HepG2 (cell line): ENCODE data around the gene CDC14A. TPM values are rescaled to one million over a fixed set of nuclear protein-coding genes. Genes with fewer than 3 reads are reported as not detected.
A peak's percentile ranks its signal among the peaks of the same experiment; 100 is the strongest.

Experiments used
- ATAC-seq: fragments of 200-7000 bp; cut with Tn5 transposase; 3 replicates; pipeline ENCODE4 v1.9.1; 2020; ENCODE audit warnings: mild to moderate bottlenecking, moderate library complexity
- BruUV-seq: library from RNA; stranded (reverse); fragments of 400-500 nt; replicated peaks from 2 replicates; lab custom pipeline; 2021; lab: Mats Ljungman, UMichigan
- CTCF ChIA-PET: fragments of 300-600 bp; formaldehyde crosslinking; extraction: SDS; loops from one replicate; lab custom pipeline; 2021; ENCODE audit warnings: low total read pairs, inconsistent platforms, low intra/inter-chr PET ratio; lab: Yijun Ruan, JAX
- POLR2A ChIA-PET: fragments of 350-600 bp; sonication (Branson Sonifier 250); formaldehyde crosslinking; loops from one replicate; lab custom pipeline; 2020; ENCODE audit warnings: antibody characterized with exemption, inconsistent platforms; lab: Yijun Ruan, JAX
- DNase-seq: peaks from one replicate; pipeline ENCODE4 v3.0.0-alpha.2; 2015; ENCODE audit warnings: low spot score
- FAIRE-seq: peaks from 3 replicates; lab custom pipeline; 2011; peaks lifted over from hg19 to GRCh38; lab: Jason Lieb, UNC
- H2AFZ ChIP-seq: one replicate; pipeline ENCODE4 v1.6.1; 2011; ENCODE audit warnings: low read length, inconsistent platforms
- H3K27ac ChIP-seq: fragments of 300-600 bp; 3 replicates; pipeline ENCODE4 v1.8.0; 2011; ENCODE audit warnings: mixed run types, mild to moderate bottlenecking, mixed read lengths, low read length, inconsistent platforms; ENCODE audit not compliant: insufficient read depth; ENCODE audit errors: extremely low read length
- H3K27me3 ChIP-seq, 2 experiments: fragments of 200-600 bp in 1 of 2; 2 replicates in 1 of 2; 3 replicates in 1 of 2; pipeline versions ENCODE4 v1.6.0 to v1.8.0; 2011; ENCODE audit warnings: low read length in 2 of 2, mild to moderate bottlenecking in 2 of 2, moderate library complexity in 2 of 2, inconsistent platforms in 1 of 2; ENCODE audit not compliant: insufficient read depth in 2 of 2, control insufficient read depth in 1 of 2
- H3K36me3 ChIP-seq, 2 experiments: fragments of 200-600 bp in 1 of 2; replicated peaks in 1 of 2; 2 replicates in 1 of 2; 3 replicates in 1 of 2; pipeline versions ENCODE4 v1.5.1 to v1.8.0; 2011; ENCODE audit warnings: low read length in 2 of 2, inconsistent platforms in 1 of 2; ENCODE audit not compliant: insufficient read depth in 2 of 2, control insufficient read depth in 1 of 2
- H3K4me1 ChIP-seq: 2 replicates; pipeline ENCODE4 v1.5.1; 2012; ENCODE audit warnings: low read length, inconsistent platforms; ENCODE audit not compliant: insufficient read depth
- H3K4me2 ChIP-seq: 2 replicates; pipeline ENCODE4 v1.6.0; 2011; ENCODE audit warnings: low read depth, low read length, inconsistent platforms
- H3K4me3 ChIP-seq, 3 experiments: fragments of 200-600 bp in 1 of 3; sonication (generic), shearing (Covaris generic) in 1 of 3; replicated peaks in 1 of 3; 2 replicates each; pipeline ENCODE4 v1.5.1; 2011 to 2016; ENCODE audit warnings: low read length in 3 of 3, inconsistent platforms in 2 of 3, low read depth in 2 of 3, mild to moderate bottlenecking in 2 of 3, control low read depth in 1 of 3, mixed read lengths in 1 of 3; ENCODE audit not compliant: insufficient read depth in 1 of 3
- H3K79me2 ChIP-seq: one replicate; pipeline ENCODE4 v1.6.1; 2011; ENCODE audit warnings: low read length, inconsistent platforms; ENCODE audit not compliant: insufficient read depth
- H3K9ac ChIP-seq: 2 replicates; pipeline ENCODE4 v1.6.0; 2011; ENCODE audit warnings: mild to moderate bottlenecking, low read depth, low read length, inconsistent platforms; ENCODE audit not compliant: insufficient read depth
- H3K9me3 ChIP-seq: 2 replicates; pipeline ENCODE4 v1.5.1; 2012; ENCODE audit warnings: mild to moderate bottlenecking, low read length
- H4K20me1 ChIP-seq: 2 replicates; pipeline ENCODE4 v1.6.0; 2011; ENCODE audit warnings: inconsistent platforms, mild to moderate bottlenecking, low read length, moderate library complexity; ENCODE audit not compliant: insufficient read depth
- ATF1 ChIP-seq: IDR thresholded peaks from 2 replicates; pipeline ENCODE4 v1.6.1; 2016; ENCODE audit warnings: mild to moderate bottlenecking, control low read depth
- ATF2 ChIP-seq: sonication (generic); formaldehyde crosslinking; IDR thresholded peaks from 2 replicates; pipeline ENCODE4 v1.4.0; 2020; ENCODE audit warnings: missing genetic modification reagents
- ETV6 ChIP-seq: sonication (generic); formaldehyde crosslinking; conservative IDR thresholded peaks from 2 replicates; pipeline ENCODE4 v1.4.0; 2020; ENCODE audit warnings: missing genetic modification reagents
- FOSL2 ChIP-seq: sonication (generic); formaldehyde crosslinking; IDR thresholded peaks from 2 replicates; pipeline ENCODE4 v1.4.0; 2020; ENCODE audit warnings: missing genetic modification reagents
- KLF6 ChIP-seq: IDR thresholded peaks from 2 replicates; pipeline ENCODE4 v1.8.0; 2016; ENCODE audit warnings: missing biosample characterization, missing genetic modification reagents
- MTA1 ChIP-seq: sonication (generic); formaldehyde crosslinking; IDR thresholded peaks from 2 replicates; pipeline ENCODE4 v1.4.0; 2020; ENCODE audit warnings: missing genetic modification reagents, mild to moderate bottlenecking, borderline replicate concordance
- PAX8 ChIP-seq: sonication (generic); formaldehyde crosslinking; IDR thresholded peaks from 2 replicates; pipeline ENCODE4 v1.8.0; 2022; ENCODE audit warnings: mild to moderate bottlenecking, missing genetic modification reagents, borderline replicate concordance
- RCOR2 ChIP-seq: IDR thresholded peaks from 2 replicates; pipeline ENCODE4 v1.6.1; 2016; ENCODE audit warnings: missing biosample characterization, missing genetic modification reagents
- SMAD9 ChIP-seq: sonication (generic); formaldehyde crosslinking; IDR thresholded peaks from 2 replicates; pipeline ENCODE4 v1.5.1; 2020; ENCODE audit warnings: mild to moderate bottlenecking, missing genetic modification reagents
- ZBTB33 ChIP-seq: sonication (generic); formaldehyde crosslinking; IDR thresholded peaks from 2 replicates; pipeline ENCODE4 v1.4.0; 2020; ENCODE audit warnings: missing genetic modification reagents
- ZNF446 ChIP-seq: sonication (generic); formaldehyde crosslinking; IDR thresholded peaks from 2 replicates; pipeline ENCODE4 v1.5.0; 2020; ENCODE audit warnings: mild to moderate bottlenecking, missing genetic modification reagents
- ZNF451 ChIP-seq: sonication (generic); formaldehyde crosslinking; IDR thresholded peaks from 2 replicates; pipeline ENCODE4 v1.5.0; 2020; ENCODE audit warnings: mild to moderate bottlenecking, missing genetic modification reagents
- ZNF543 ChIP-seq: sonication (generic); formaldehyde crosslinking; IDR thresholded peaks from 2 replicates; pipeline ENCODE4 v1.4.0; 2020; ENCODE audit warnings: mild to moderate bottlenecking, missing genetic modification reagents
- ZNF672 ChIP-seq: sonication (generic); formaldehyde crosslinking; IDR thresholded peaks from 2 replicates; pipeline ENCODE4 v1.8.1; 2022; ENCODE audit warnings: missing genetic modification reagents
- WGBS: methylation state at CpG from one replicate; pipeline ENCODE4 v1.1.6; 2017; ENCODE audit warnings: low lambda C conversion rate; 5-methylcytosine and 5-hydroxymethylcytosine counted together
- in situ Hi-C: cut with HindIII; loops from 2 replicates; pipeline ENCODE4 v1.10.0; 2017; ENCODE audit warnings: low pct_unique_long_range_greater_than_20kb; ENCODE audit not compliant: extremely low pct_ligation_motif_present
- intact Hi-C: fragments of 100-400 bp; cut with micrococcal nuclease; formaldehyde crosslinking; loops from one replicate; pipeline ENCODE4 v1.10.0; 2022; ENCODE audit not compliant: unreplicated experiment
- polyA plus RNA-seq, 8 experiments: library from polyadenylated mRNA; depleted of rRNA in 3 of 8; stranded (reverse) in 7 of 8; unstranded in 1 of 8; fragments of >200 nt; fragmentation: Illumina TruSeq in 4 of 8; extraction: Trizol in 4 of 8; gene quantifications; 2 replicates each; pipeline versions ENCODE4 v1.2.1 to v1.2.3, GENCODE V29; 2011 to 2016; ENCODE audit warnings: low read depth in 4 of 8, missing spikeins in 1 of 8, mixed read lengths in 1 of 8; ENCODE audit not compliant: insufficient read depth in 1 of 8
- total RNA-seq, 5 experiments: library from RNA; depleted of rRNA; stranded (reverse); fragments of >200 nt; fragmentation: Illumina TruSeq; extraction: Trizol; gene quantifications; 2 replicates each; pipeline ENCODE4 v1.2.3, GENCODE V29; 2016; ENCODE audit warnings: low read depth in 1 of 5
- TF ChIP-seq, protein P1 (sequence below): sonication (generic); formaldehyde crosslinking; conservative IDR thresholded peaks from 2 replicates; pipeline ENCODE4 v1.4.0; 2020; ENCODE audit warnings: missing genetic modification reagents

Gene CDC14A
- total and polyA plus RNA-seq, 2 of the 13 experiments (the other 11 are each of a cell fraction or from before 2014, with no cell fraction given) = 2.8 to 4.9 TPM

- TF ChIP-seq FOSL2 (CRISPR knock-in tag) = 0 out of 2 replicates have a peak, but pooled peaks have one; percentile 7
- TF ChIP-seq, protein P1, sequence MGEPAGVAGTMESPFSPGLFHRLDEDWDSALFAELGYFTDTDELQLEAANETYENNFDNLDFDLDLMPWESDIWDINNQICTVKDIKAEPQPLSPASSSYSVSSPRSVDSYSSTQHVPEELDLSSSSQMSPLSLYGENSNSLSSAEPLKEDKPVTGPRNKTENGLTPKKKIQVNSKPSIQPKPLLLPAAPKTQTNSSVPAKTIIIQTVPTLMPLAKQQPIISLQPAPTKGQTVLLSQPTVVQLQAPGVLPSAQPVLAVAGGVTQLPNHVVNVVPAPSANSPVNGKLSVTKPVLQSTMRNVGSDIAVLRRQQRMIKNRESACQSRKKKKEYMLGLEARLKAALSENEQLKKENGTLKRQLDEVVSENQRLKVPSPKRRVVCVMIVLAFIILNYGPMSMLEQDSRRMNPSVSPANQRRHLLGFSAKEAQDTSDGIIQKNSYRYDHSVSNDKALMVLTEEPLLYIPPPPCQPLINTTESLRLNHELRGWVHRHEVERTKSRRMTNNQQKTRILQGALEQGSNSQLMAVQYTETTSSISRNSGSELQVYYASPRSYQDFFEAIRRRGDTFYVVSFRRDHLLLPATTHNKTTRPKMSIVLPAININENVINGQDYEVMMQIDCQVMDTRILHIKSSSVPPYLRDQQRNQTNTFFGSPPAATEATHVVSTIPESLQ (CRISPR knock-in tag) = 0 out of 2 replicates have a peak, but pooled peaks have one; percentile 74
- TF ChIP-seq ZNF451 = no peak
- TF ChIP-seq KLF6 (CRISPR knock-in tag) = 0 out of 2 replicates have a peak, but pooled peaks have one; percentile 36
These were observed 1.0 kb upstream of the CDC14A start (continued) for GRCh38 chr1:100351095-100351887.

GRCh38 chr1:100353071-100353801 is 930 bp downstream of the CDC14A start:
- H3K27ac ChIP-seq = peak overlapping the region; percentile 95
- H3K4me3 ChIP-seq = peak overlapping the region; percentile 85 to 94 (median 89)
- peaks cover 9% of the 10 kb centered on the region for H3K79me2 ChIP-seq
- H2AFZ ChIP-seq = no peak overlapping the region
- peak overlapping the region; percentile 89 for H3K4me2 ChIP-seq
- DNase-seq (peak; percentile 23), ATAC-seq (peak; percentile 13), FAIRE-seq (no peak)
- H3K9me3 ChIP-seq = no peaks in the 10 kb centered on the region
- in situ Hi-C loops (loop anchor here (5.0 kb wide), 1 partner anchor 86 kb away; the partner anchor contains the start of gene RTCA), intact Hi-C loops (loop anchor here (5.0 to 10.0 kb wide), 6 partner anchors 101 to 596 kb away; partner anchors contain the start of genes EXTL2, SASS6, SLC30A7 and TRMT13)
- ChIA-PET CTCF (no interaction called here), POLR2A (interaction anchor here (1.1 to 2.3 kb wide), 4 partner anchors 29 to 103 kb away, joined by 3 to 10 read pairs (median 6); partner anchors contain the start of genes DBT and RTCA)
- peaks cover 44% of the 10 kb centered on the region for H3K4me1 ChIP-seq
- H4K20me1 ChIP-seq = no peaks in the 10 kb centered on the region
- peaks cover 0 to 1% of the 10 kb centered on the region in 2 experiments; a peak in 1 of 5 replicates for H3K36me3 ChIP-seq
- 2% methylated on average over 28 of the region's 28 CpGs for WGBS
- BruUV-seq = no TSS peak
- H3K27me3 ChIP-seq = no peaks in the 10 kb centered on the region; a peak in 1 of 5 replicates
- H3K9ac ChIP-seq = peak overlapping the region; percentile 74
- TF ChIP-seq ZNF446 (CRISPR knock-in tag) (no peak), ATF2 (no peak), ZBTB33 (peak; percentile 82), RCOR2 (CRISPR knock-in tag) (no peak), ETV6 (CRISPR knock-in tag) (0 out of 2 replicates have a peak, but pooled peaks have one; percentile 8), ATF1 (no peak), ZNF672 (no peak), PAX8 (CRISPR knock-in tag) (no peak), SMAD9 (CRISPR knock-in tag) (no peak), MTA1 (CRISPR knock-in tag) (no peak; the same call in 1 of the 2 replicates), ZNF543 (CRISPR knock-in tag) (no peak)
